Adrenal gland (tissue), 5 donors: ENCODE results near the gene EPB41L2.

ENCODE experiments used
- POLR2A ChIP-seq, 2 donors: fragments of 450-650 bp; IDR thresholded peaks; one replicate each; pipeline ENCODE4 v1.6.1; 2017; ENCODE audit warnings: antibody characterized with exemption in 2 of 2, mild to moderate bottlenecking in 2 of 2, moderate library complexity in 1 of 2
- TF ChIP-seq, protein P1 (sequence below), 6 experiments: fragments of 450-650 bp in 4 of 6; fragments of 200-600 bp in 2 of 6; sonication (generic) in 1 of 6; IDR thresholded peaks; 1 replicate in 5 of 6; 2 replicates in 1 of 6; pipeline versions ENCODE4 v1.5.1 to v1.8.0; 2016 to 2021; ENCODE audit warnings: antibody characterized with exemption in 6 of 6, mild to moderate bottlenecking in 2 of 6, moderate library complexity in 1 of 6
- donor health status: DM: no; HTN: no; CAD: no.

DNA sequence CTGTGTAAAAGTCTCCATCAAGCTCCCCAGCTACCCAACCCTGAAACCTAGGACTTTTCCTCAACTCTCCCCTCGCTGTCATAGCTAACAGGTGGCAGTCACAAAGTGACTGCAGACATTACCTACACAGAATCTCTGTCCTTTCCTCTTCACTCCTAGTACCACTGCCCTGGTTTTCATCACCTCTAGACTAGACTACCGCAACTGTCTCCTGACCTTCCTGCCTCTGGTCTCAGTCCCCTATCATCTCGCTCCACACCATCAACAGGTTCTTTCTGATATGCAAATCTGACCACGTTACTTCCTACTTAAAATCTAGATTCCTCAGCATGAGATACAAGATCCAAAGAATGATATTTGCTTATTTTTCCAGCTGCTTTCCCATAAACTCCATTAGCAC lies 142.1 kb downstream of the EPB41L2 start:
- TF ChIP-seq, protein P1, sequence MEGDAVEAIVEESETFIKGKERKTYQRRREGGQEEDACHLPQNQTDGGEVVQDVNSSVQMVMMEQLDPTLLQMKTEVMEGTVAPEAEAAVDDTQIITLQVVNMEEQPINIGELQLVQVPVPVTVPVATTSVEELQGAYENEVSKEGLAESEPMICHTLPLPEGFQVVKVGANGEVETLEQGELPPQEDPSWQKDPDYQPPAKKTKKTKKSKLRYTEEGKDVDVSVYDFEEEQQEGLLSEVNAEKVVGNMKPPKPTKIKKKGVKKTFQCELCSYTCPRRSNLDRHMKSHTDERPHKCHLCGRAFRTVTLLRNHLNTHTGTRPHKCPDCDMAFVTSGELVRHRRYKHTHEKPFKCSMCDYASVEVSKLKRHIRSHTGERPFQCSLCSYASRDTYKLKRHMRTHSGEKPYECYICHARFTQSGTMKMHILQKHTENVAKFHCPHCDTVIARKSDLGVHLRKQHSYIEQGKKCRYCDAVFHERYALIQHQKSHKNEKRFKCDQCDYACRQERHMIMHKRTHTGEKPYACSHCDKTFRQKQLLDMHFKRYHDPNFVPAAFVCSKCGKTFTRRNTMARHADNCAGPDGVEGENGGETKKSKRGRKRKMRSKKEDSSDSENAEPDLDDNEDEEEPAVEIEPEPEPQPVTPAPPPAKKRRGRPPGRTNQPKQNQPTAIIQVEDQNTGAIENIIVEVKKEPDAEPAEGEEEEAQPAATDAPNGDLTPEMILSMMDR (IDR thresholded peaks at IDR 0.05): no peak
- no peak for TF ChIP-seq POLR2A (IDR thresholded peaks at IDR 0.05)
